ENCODE results near the gene SPEN.

The SPEN gene

DNA sequence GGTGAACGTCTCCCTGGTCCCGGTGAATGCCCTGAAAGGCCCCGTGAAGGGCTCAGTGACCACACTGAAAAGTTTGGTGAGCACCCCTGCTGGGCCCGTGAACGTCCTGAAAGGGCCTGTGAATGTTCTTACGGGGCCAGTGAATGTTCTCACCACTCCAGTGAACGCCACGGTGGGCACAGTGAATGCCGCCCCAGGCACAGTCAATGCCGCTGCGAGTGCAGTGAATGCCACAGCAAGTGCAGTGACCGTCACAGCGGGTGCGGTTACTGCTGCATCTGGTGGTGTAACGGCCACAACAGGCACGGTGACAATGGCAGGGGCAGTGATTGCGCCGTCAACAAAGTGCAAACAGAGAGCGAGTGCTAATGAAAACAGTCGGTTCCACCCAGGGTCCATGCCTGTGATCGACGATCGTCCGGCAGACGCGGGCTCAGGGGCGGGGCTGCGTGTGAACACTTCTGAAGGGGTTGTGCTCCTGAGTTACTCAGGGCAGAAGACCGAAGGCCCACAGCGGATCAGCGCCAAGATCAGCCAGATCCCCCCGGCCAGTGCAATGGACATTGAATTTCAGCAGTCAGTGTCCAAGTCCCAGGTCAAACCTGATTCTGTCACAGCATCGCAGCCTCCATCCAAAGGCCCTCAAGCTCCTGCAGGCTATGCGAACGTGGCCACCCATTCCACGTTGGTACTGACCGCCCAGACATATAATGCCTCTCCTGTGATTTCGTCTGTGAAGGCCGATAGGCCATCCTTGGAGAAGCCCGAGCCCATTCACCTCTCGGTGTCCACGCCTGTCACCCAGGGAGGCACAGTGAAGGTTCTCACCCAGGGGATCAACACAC is 86.9 kb downstream of the SPEN start:
- DNase-seq (ENCODE audit: low read depth in 3 of 3) = no peak

- no peak for DNase-seq (ENCODE audit: low read depth in 3 of 3)
Measured at GRCh38 chr1:15935056-15935950, 87.8 kb downstream of the SPEN start.

- no peak for DNase-seq (ENCODE audit: low read depth in 3 of 3)
Measured at GRCh38 chr1:15936025-15936424, 88.5 kb downstream of the SPEN start.

- DNase-seq (ENCODE audit: low read depth in 3 of 3) = no peak
Measured at GRCh38 chr1:15937146-15937545, 89.6 kb downstream of the SPEN start.

- DNase-seq (ENCODE audit: low read depth in 3 of 3) = no peak
Measured at GRCh38 chr1:15937706-15938168, 90.2 kb downstream of the SPEN start.

- DNase-seq (ENCODE audit: low read depth in 3 of 3) = no peak
Measured at GRCh38 chr1:15938628-15939161, 91.2 kb downstream of the SPEN start.

- DNase-seq (ENCODE audit: low read depth in 3 of 3) = no peak
Measured at GRCh38 chr1:15939181-15940109, 91.9 kb downstream of the SPEN start.

- no peak for DNase-seq (ENCODE audit: low read depth in 3 of 3)
Measured at GRCh38 chr1:15940110-15941043, 92.9 kb downstream of the SPEN start.

DNA sequence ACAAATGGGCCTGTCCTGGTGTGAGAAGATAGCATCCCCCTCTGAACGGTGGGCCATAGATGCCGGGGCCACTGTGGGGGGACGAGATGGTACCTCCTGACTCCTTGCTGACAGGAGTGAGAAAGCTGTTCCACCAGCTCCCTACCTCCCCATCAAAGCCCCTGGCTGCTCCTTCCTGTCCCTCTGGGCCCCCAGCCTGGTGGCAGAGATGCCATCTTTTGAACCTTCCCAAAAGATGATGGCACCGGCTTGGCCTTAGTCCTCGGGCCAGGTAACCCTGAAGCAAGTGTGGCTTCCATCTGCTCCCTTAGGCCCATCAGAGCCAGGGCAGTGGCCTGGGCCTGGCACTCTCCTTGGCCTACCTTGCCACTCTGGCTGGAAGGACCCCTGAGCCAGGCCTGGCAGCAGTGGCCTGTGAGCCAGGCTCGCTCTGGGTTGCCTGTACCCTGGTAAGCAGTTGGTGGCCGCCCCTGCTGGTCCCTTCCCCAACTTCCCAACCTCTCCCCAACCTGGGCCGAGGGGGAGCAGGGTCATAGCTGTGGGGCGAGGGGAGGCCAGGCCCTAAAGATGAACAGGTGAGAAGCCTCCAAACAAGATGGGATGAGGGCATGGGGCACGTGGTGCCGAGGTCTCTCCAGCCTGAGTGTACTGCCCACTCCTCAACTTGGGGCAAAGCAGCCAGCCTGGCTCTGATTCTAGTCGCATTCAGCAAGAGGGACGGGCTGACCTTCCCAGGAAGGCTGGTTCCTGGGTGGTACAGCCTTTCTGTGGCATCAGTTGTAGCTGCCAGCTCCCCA is 93.7 kb downstream of the SPEN start:
- DNase-seq (ENCODE audit: low read depth in 3 of 3) = no peak

- no peak for DNase-seq (ENCODE audit: low read depth in 3 of 3)
Measured at GRCh38 chr1:15941899-15942660, 94.6 kb downstream of the SPEN start.

- no peak for DNase-seq (ENCODE audit: low read depth in 3 of 3)
Measured at GRCh38 chr1:15942661-15943327, 95.3 kb downstream of the SPEN start.

DNA sequence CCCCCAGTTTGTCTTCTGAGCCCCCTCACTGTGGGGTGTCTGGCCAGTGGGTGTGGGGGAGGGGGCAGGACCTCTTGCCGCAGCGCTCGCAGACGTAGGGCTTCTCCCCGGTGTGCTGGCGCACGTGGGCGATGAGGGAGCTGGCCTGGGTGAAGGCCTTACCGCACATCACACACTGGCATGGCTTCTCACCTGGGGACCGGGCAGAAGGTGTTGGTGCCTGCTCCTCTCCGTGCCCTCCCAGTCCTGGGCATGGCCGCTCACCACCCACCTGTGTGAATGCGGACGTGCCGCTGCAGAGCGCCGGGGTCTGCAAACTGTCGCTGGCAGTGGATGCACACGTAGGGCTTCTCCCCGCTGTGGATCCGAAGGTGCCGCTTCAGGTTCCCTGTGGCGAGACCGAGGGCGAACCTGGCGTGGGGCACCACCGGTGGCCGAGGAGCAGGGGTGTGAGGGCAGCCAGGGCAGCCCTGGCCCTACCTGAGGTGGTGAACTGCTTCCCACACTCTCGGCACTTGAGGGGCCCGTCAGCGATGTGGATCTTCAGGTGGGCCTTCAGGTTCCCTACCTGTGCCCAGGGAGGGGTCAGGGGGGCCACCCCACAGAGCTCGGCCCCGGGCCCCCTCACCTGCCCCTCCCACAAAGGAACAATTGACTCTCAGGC is 96.0 kb downstream of the SPEN start:
- no peak for DNase-seq (ENCODE audit: low read depth in 3 of 3)

- DNase-seq (ENCODE audit: low read depth in 3 of 3) = no peak
Measured at GRCh38 chr1:15943992-15944307, 96.4 kb downstream of the SPEN start.

- no peak for DNase-seq (ENCODE audit: low read depth in 3 of 3)
Measured at GRCh38 chr1:15944308-15945010, 97.0 kb downstream of the SPEN start.

GRCh38 chr1:15945011-15945831 is 97.7 kb downstream of the SPEN start:
- no peak for DNase-seq (ENCODE audit: low read depth in 3 of 3)

GRCh38 chr1:15945832-15946448 is 98.4 kb downstream of the SPEN start:
- DNase-seq (ENCODE audit: low read depth in 3 of 3) = no peak
